GM13976 (cell line): Measurements from ENCODE around the gene C17orf75.

ENCODE experiments used
- DNase-seq: peaks from one replicate; pipeline ENCODE4 v3.0.0; 2012; ENCODE audit warnings: low spot score
- CTCF ChIP-seq: IDR thresholded peaks from 2 replicates; pipeline ENCODE4 v1.5.1; 2012; ENCODE audit warnings: borderline replicate concordance, mild to moderate bottlenecking; ENCODE audit not compliant: insufficient read depth; ENCODE audit errors: extremely low read depth, missing control alignments, control extremely low read depth
- in situ Hi-C: fragments of 300-500 bp; cut with MboI; formaldehyde crosslinking; loops from one replicate; pipeline ENCODE4 v1.12.0; 2022; ENCODE audit warnings: low sequenced_read_pairs, mixed read lengths, inconsistent platforms; ENCODE audit not compliant: unreplicated experiment

C17orf75 gene

GRCh38 chr17:32299580-32300164, 42.3 kb downstream of the C17orf75 start:
- in situ Hi-C loops = no loop called here
- TF ChIP-seq CTCF = no peak

GRCh38 chr17:32298721-32299579, 43.0 kb downstream of the C17orf75 start:
- no peak for DNase-seq
- TF ChIP-seq CTCF = no peak
- in situ Hi-C loops = no loop called here

More at GRCh38 chr17:32299580-32300164, 42.3 kb downstream of the C17orf75 start:
- DNase-seq = no peak

- TF ChIP-seq CTCF = no peak
- in situ Hi-C loops = no loop called here
- DNase-seq = no peak
Observed at GRCh38 chr17:32298298-32298697, 43.7 kb downstream of the C17orf75 start.

GRCh38 chr17:32297860-32298259, 44.1 kb downstream of the C17orf75 start:
- DNase-seq = no peak
- in situ Hi-C loops = no loop called here
- TF ChIP-seq CTCF = no peak

- in situ Hi-C loops = no loop called here
- TF ChIP-seq CTCF = no peak
- DNase-seq = no peak
Observed at GRCh38 chr17:32297424-32297823, 44.5 kb downstream of the C17orf75 start.

- in situ Hi-C loops = no loop called here
Observed at GRCh38 chr17:32292094-32292493, 49.9 kb downstream of the C17orf75 start.

More at GRCh38 chr17:32292094-32292493, 49.9 kb downstream of the C17orf75 start:
- no peak for DNase-seq
- no peak for TF ChIP-seq CTCF
